AG04449 (cell line): ENCODE results near the gene ATXN7L1.

Source experiments
- CTCF ChIA-PET: fragments of 350-600 bp; formaldehyde crosslinking; extraction: SDS; loops from one replicate; lab custom pipeline; 2021; ENCODE audit warnings: antibody characterized with exemption; lab: Yijun Ruan, JAX
- POLR2A ChIA-PET: fragments of 400-600, 350-600 bp; formaldehyde crosslinking; extraction: SDS; loops from one replicate; lab custom pipeline; 2020; ENCODE audit warnings: antibody characterized with exemption, inconsistent platforms; lab: Yijun Ruan, JAX
- DNase-seq: peaks from one replicate; pipeline ENCODE4 v3.0.0-alpha.2; 2010; ENCODE audit warnings: low read depth, low spot score
- H3K4me3 ChIP-seq: 2 replicates; pipeline ENCODE4 v1.5.1; 2011; ENCODE audit warnings: low read depth, mild to moderate bottlenecking, control low read depth, low read length
- TF ChIP-seq, protein P1 (sequence below): IDR thresholded peaks from one replicate; pipeline ENCODE4 v1.5.1; 2011; ENCODE audit warnings: mild to moderate bottlenecking, moderate library complexity, low read length, control low read depth, inconsistent platforms; ENCODE audit not compliant: insufficient read depth; ENCODE audit errors: missing control alignments

The ATXN7L1 gene

DNA sequence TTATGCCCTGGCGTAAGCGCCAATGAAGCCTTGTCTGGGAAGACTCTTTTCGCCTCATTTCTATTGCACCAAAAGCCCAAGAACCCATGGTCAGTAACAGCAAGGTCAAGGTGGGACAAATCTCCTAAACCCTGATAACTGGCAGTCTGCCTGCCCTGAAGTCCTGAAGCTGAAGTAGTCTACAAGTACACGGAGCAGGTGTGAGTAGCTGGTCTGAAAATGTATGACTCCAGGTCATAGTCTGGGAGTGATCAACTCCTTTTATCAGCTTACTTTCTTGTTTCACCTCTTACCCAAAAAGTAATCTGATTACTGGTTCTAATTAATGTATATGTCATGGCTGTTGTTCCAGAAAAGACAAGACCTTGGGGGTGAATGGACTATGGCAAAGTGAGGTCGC is 187.8 kb downstream of the ATXN7L1 start:
- TF ChIP-seq, protein P1, sequence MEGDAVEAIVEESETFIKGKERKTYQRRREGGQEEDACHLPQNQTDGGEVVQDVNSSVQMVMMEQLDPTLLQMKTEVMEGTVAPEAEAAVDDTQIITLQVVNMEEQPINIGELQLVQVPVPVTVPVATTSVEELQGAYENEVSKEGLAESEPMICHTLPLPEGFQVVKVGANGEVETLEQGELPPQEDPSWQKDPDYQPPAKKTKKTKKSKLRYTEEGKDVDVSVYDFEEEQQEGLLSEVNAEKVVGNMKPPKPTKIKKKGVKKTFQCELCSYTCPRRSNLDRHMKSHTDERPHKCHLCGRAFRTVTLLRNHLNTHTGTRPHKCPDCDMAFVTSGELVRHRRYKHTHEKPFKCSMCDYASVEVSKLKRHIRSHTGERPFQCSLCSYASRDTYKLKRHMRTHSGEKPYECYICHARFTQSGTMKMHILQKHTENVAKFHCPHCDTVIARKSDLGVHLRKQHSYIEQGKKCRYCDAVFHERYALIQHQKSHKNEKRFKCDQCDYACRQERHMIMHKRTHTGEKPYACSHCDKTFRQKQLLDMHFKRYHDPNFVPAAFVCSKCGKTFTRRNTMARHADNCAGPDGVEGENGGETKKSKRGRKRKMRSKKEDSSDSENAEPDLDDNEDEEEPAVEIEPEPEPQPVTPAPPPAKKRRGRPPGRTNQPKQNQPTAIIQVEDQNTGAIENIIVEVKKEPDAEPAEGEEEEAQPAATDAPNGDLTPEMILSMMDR: no peak
- POLR2A ChIA-PET: no interaction called here
- no peak for DNase-seq
- CTCF ChIA-PET: interaction anchor here (0.6 kb wide), 1 partner anchor 14 kb away, joined by 3 read pairs; no protein-coding TSS in a partner anchor
- H3K4me3 ChIP-seq: no peak overlapping the region

GRCh38 chr7:105685161-105685560 is 191.2 kb downstream of the ATXN7L1 start:
- CTCF ChIA-PET: interaction anchor here (1.0 to 1.3 kb wide), 2 partner anchors 13 to 29 kb away, joined by 3 to 4 read pairs; no protein-coding TSS in a partner anchor
- TF ChIP-seq, protein P1: no peak
- DNase-seq: no peak
- POLR2A ChIA-PET: no interaction called here
- no peak overlapping the region for H3K4me3 ChIP-seq

- ChIA-PET POLR2A (interaction anchor here (0.7 kb wide), 1 partner anchor 327 kb away, joined by 3 read pairs; no protein-coding TSS in a partner anchor), CTCF (interaction anchor here (0.6 to 1.5 kb wide), 3 partner anchors 20 to 707 kb away, joined by 3 read pairs; no protein-coding TSS in a partner anchor)
- H3K4me3 ChIP-seq: no peak overlapping the region
- TF ChIP-seq, protein P1: no peak
- no peak for DNase-seq
Observed at GRCh38 chr7:105682341-105683060, 193.9 kb downstream of the ATXN7L1 start.

DNA sequence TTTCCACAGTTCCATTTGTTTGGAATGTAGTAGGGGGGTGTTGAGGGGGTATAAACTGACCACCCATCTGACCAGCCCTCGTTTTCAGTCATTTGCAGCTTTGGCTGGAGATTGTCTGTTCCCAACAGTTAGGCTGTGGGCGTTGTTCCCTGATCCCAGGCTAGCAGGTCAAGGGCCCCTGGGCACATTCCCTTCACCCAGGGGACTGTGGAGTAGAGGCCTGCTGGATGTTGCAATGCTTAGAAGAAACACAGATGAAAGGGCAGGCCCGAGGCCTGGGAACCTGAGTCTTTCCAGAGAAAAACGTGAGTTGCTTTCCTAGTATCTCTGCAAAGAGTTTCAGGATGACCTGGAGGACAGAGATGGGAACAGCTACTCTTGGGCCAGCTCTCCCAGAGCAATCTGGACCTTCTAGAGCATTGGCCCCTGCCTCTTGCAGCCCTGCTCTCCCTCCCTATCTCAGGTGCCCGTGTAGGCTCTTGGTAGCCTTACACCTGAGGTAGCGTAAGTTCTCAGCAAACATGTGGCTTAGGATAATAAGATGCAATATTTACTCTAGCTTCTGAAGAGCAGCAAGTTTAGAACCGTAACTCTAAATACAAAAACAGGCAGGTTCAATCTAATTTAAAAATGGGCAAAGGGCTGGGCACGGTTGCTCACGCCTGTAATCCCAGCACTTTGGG is 195.8 kb downstream of the ATXN7L1 start:
- POLR2A ChIA-PET: no interaction called here
- DNase-seq: no peak
- no peak overlapping the region for H3K4me3 ChIP-seq
- CTCF ChIA-PET: no interaction called here
- TF ChIP-seq, protein P1: no peak

DNA sequence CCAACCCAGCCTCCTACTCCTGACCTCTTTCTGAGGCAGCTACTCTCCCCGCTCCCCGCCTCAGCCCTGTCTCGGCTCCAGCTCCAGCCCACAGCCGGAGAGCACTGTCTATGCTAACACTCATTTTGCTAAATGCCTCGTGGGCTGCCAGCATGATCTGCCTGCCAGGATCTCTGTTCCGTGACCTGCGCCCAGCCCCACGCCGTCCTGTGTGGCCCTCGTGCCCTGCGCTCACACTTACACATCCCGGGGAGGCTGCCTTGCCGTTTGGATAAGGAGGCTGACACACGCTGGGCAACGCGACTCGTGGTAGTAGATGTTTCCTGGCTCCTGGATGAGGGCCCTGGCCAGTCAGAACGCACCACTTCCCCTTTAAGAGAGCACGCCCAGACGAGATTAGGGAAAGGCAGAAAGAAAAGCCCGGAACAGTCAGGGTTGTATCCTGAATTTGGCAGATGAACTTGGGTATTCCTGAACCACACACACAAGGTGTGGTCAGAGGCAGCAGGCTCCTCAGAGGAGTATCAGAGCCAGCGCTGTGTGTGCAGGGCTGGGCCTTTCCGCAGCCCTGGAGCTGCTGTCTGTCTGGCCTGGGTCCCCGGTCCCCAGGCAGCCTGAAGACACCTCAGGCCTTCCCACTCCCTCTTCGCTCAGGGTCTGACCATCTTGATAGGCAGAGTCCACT is 197.4 kb downstream of the ATXN7L1 start:
- no peak overlapping the region for H3K4me3 ChIP-seq
- TF ChIP-seq, protein P1: no peak
- no peak for DNase-seq
- ChIA-PET POLR2A (no interaction called here), CTCF (no interaction called here)
